ENCODE data around the gene SETX. TPM values are rescaled to one million over a fixed set of nuclear protein-coding genes. Genes with fewer than 3 reads are reported as not detected.

Gene SETX
- total RNA-seq, 2 donors from 2014 or later = 51.8 to 69.0 TPM

GRCh38 chr9:132218208-132218607 lies 136.6 kb downstream of the SETX start:
- no peaks in the 10 kb centered on the region for H3K9me3 ChIP-seq
- intact Hi-C loops (cut with DNase I) = no loop called here
- no peaks in the 10 kb centered on the region for H3K36me3 ChIP-seq
- TF ChIP-seq POLR2A (IDR thresholded peaks at IDR 0.05) (no peak), POLR2AphosphoS5 (IDR thresholded peaks at IDR 0.05) (no peak), CTCF (IDR thresholded peaks at IDR 0.05) (no peak)
- peaks cover 7% of the 10 kb centered on the region for H3K4me1 ChIP-seq (replicated peaks)
- WGBS = 90% methylated on average over 7 of the region's 8 CpGs
- H3K4me3 ChIP-seq = no peak overlapping the region
- no peak overlapping the region for H3K27ac ChIP-seq
- DNase-seq (ENCODE audit: low spot score) = no peak
- no peaks in the 10 kb centered on the region for H3K27me3 ChIP-seq (replicated peaks; ENCODE audit: insufficient read depth)

GRCh38 chr9:132216861-132217619 lies 137.7 kb downstream of the SETX start:
- Histone ChIP-seq H3K4me3 (no peak overlapping the region), H3K9me3 (no peaks in the 10 kb centered on the region), H3K27me3 (replicated peaks; ENCODE audit: insufficient read depth) (no peaks in the 10 kb centered on the region), H3K4me1 (replicated peaks) (peaks cover 5% of the 10 kb centered on the region), H3K36me3 (no peaks in the 10 kb centered on the region), H3K27ac (no peak overlapping the region)
- intact Hi-C loops (cut with DNase I) = no loop called here
- no peak for DNase-seq (ENCODE audit: low spot score)
- 77% methylated on average over 10 of the region's 10 CpGs for WGBS
- TF ChIP-seq CTCF (IDR thresholded peaks at IDR 0.05) (no peak), POLR2AphosphoS5 (IDR thresholded peaks at IDR 0.05) (no peak)

GRCh38 chr9:132214027-132214622 lies 140.7 kb downstream of the SETX start:
- intact Hi-C loops (cut with DNase I) = no loop called here
- no peaks in the 10 kb centered on the region for H3K36me3 ChIP-seq
- TF ChIP-seq POLR2A (IDR thresholded peaks at IDR 0.05) (no peak), POLR2AphosphoS5 (IDR thresholded peaks at IDR 0.05) (peak; percentile 55), CTCF (IDR thresholded peaks at IDR 0.05) (no peak)
- no peaks in the 10 kb centered on the region for H3K4me1 ChIP-seq (replicated peaks)
- H3K4me3 ChIP-seq = no peak overlapping the region
- no peaks in the 10 kb centered on the region for H3K9me3 ChIP-seq
- DNase-seq (ENCODE audit: low spot score) = peak; percentile 52
- no peaks in the 10 kb centered on the region for H3K27me3 ChIP-seq (replicated peaks; ENCODE audit: insufficient read depth)
- WGBS = 6% methylated on average over 18 of the region's 18 CpGs
- no peak overlapping the region for H3K27ac ChIP-seq

GRCh38 chr9:132211570-132211969 lies 143.2 kb downstream of the SETX start:
- Histone ChIP-seq H3K36me3 (no peaks in the 10 kb centered on the region), H3K4me3 (no peak overlapping the region), H3K9me3 (no peaks in the 10 kb centered on the region), H3K27me3 (replicated peaks; ENCODE audit: insufficient read depth) (no peaks in the 10 kb centered on the region), H3K4me1 (replicated peaks) (no peaks in the 10 kb centered on the region), H3K27ac (no peak overlapping the region)
- 94% methylated on average over 7 of the region's 7 CpGs for WGBS
- no peak for TF ChIP-seq CTCF (IDR thresholded peaks at IDR 0.05)
- intact Hi-C loops (cut with DNase I) = no loop called here
- no peak for DNase-seq (ENCODE audit: low spot score)

Other genes with a start within 250 kb of the SETX start
- 10 to 100 TPM; 12.7 to 37.4 TPM for gene NTNG2, start 192.9 kb downstream of the SETX start, total RNA-seq
- gene TTF1, start 51.9 kb upstream of the SETX start, total RNA-seq = 10 to 100 TPM; 11.4 to 13.3 TPM
- gene CFAP77, start 55.2 kb upstream of the SETX start, total RNA-seq = 1 to 10 TPM in 1 of 2 donors, not detected in 1; 2.4 TPM
- gene BARHL1, start 227.6 kb upstream of the SETX start, total RNA-seq = not detected

Data from prostate gland (tissue), 2 donors.